Adrenal gland (tissue), 12 donors: Measurements from ENCODE around the gene RPP40. TPM values are rescaled to one million over a fixed set of nuclear protein-coding genes. Genes with fewer than 3 reads are reported as not detected.

ENCODE experiments used
- DNase-seq, 7 donors: peaks; one replicate each; pipeline ENCODE4 v3.0.0-alpha.2; 2019 to 2020
- H3K27ac ChIP-seq, 5 donors: fragments of 200-600 bp; sonication (generic) in 4 of 5; 1 replicate in 3 of 5; 2 replicates in 2 of 5; pipeline versions ENCODE4 v1.5.1 to v1.8.0; 2016 to 2020; ENCODE audit warnings: mild to moderate bottlenecking in 1 of 5
- H3K27me3 ChIP-seq: fragments of 200-600 bp; 2 replicates; pipeline ENCODE4 v1.8.0; 2021
- H3K36me3 ChIP-seq, 2 donors: fragments of 200-600 bp; replicated peaks in 1 of 2; 1 replicate in 1 of 2; 2 replicates in 1 of 2; pipeline versions ENCODE4 v1.5.1 to v1.8.0; 2018 to 2022
- H3K4me1 ChIP-seq, 2 donors: fragments of 200-600 bp; replicated peaks in 1 of 2; 1 replicate in 1 of 2; 2 replicates in 1 of 2; pipeline versions ENCODE4 v1.5.1 to v1.8.0; 2018 to 2021
- H3K4me3 ChIP-seq, 4 donors: fragments of 200-600 bp; sonication (generic) in 3 of 4; one replicate each; pipeline ENCODE4 v1.5.1; 2016 to 2018
- H3K9me3 ChIP-seq, 3 donors: fragments of 200-600 bp; sonication (generic) in 1 of 3; replicated peaks in 1 of 3; 1 replicate in 2 of 3; 2 replicates in 1 of 3; pipeline versions ENCODE4 v1.5.1 to v1.8.0; 2016 to 2021
- CTCF ChIP-seq, 6 experiments: fragments of 450-650 bp in 4 of 6; fragments of 200-600 bp in 2 of 6; sonication (generic) in 1 of 6; IDR thresholded peaks; 1 replicate in 5 of 6; 2 replicates in 1 of 6; pipeline versions ENCODE4 v1.5.1 to v1.8.0; 2016 to 2021; ENCODE audit warnings: antibody characterized with exemption in 6 of 6, mild to moderate bottlenecking in 2 of 6, moderate library complexity in 1 of 6
- POLR2A ChIP-seq, 2 donors: fragments of 450-650 bp; IDR thresholded peaks; one replicate each; pipeline ENCODE4 v1.6.1; 2017; ENCODE audit warnings: antibody characterized with exemption in 2 of 2, mild to moderate bottlenecking in 2 of 2, moderate library complexity in 1 of 2
- WGBS, 4 donors: extraction: QIAGEN DNeasy Blood & Tissue Kit in 2 of 4; methylation state at CpG; one replicate each; pipeline versions ENCODE4 v1.1.5 to v1.1.7; 2013 to 2017; 5-methylcytosine and 5-hydroxymethylcytosine counted together
- intact Hi-C, 2 donors: fragments of 100-400 bp; cut with DNase I; formaldehyde crosslinking; loops; one replicate each; pipeline versions ENCODE4 v1.14.1 to v1.15.0; 2022 to 2023
- polyA plus RNA-seq, 3 donors: library from polyadenylated mRNA; stranded (reverse); fragments of 200-250 nt in 2 of 3; fragments of 350-450 nt in 1 of 3; fragmentation: Illumina TruSeq in 1 of 3; extraction: RNeasy Lipid Tissue Mini Kit (QIAGEN cat#74804) in 1 of 3; gene quantifications; one replicate each; pipeline ENCODE4 v1.2.3, GENCODE V29; 2013 to 2014
- total RNA-seq, 9 donors: library from RNA; depleted of rRNA in 4 of 9; stranded (reverse); fragments of >200 nt in 4 of 9; fragments of 120-200 nt in 1 of 9; fragmentation: NEBNext Ultra II Directional in 1 of 9; extraction: Animal tissue kit (Norgen Biotek cat#: 25700) in 1 of 9; gene quantifications; one replicate each; pipeline versions ENCODE4 v1.1.0 to v1.2.4, GENCODE V29; 2013 to 2023
- donor health status: healthy with polysubstance abuse.
- donor health status: Bipolar disorder and iron deficiency.
- donor health status: DM: yes; HTN: yes; CAD: no.
- donor health status: DM: no; HTN: no; CAD: no.
- donor health status: DM: no; HTN: no; CAD: no.
- donor health status: DM: yes; HTN: yes; CAD: no.

Gene RPP40
- total and polyA plus RNA-seq, 12 donors = 5.2 to 38.8 (median 15.6) TPM

DNA sequence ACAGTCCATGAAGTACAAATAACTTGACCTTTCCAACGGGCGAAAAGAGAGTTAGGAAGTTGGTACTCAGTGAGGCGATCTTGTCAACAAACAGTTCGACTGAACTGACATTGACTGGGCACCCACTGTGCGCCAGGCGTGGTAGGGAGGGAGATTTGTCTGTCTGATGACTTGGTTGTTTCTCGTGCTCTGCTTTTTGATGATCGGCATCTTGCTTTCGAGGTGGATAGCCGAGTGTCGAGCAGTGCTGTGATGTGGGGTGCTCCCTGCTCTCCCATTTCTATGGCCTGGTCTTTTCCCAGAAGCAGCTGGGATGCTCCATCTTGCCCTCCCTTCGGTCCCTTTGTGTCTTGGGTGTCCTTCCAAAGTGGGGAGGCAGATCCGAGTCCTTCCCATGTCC lies 30.4 kb downstream of the RPP40 start:
- no peaks in the 10 kb centered on the region for H3K36me3 ChIP-seq
- no peak overlapping the region for H3K4me3 ChIP-seq
- no peaks in the 10 kb centered on the region for H3K27me3 ChIP-seq
- WGBS, 4 donors = 86 to 92% (median 91%) methylated on average over 13 of the region's 13 CpGs
- no peak for TF ChIP-seq CTCF (IDR thresholded peaks at IDR 0.05)
- no peak for TF ChIP-seq POLR2A (IDR thresholded peaks at IDR 0.05)
- no peaks in the 10 kb centered on the region for H3K4me1 ChIP-seq
- no peaks in the 10 kb centered on the region for H3K9me3 ChIP-seq
- intact Hi-C loops = no loop called here
- DNase-seq = no peak
- no peak overlapping the region for H3K27ac ChIP-seq

DNA sequence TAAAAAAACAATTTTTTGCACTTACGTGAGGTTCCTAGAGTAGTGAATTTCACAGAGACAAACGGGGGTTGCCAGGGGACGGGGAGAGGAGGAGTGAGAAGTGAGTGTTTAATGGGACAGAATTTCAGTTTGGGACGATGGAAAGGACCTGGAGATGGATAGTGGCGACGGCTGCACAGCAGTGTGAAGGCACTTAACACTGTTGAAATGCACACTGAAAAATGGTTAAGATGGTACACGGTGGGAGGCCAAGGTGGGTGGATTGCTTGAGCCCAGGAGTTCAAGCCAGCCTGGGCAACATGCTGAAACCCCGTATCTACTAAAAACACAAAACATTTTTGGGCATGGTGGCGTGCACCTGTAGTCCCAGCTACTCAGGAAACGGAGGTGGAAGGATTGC lies 31.4 kb downstream of the RPP40 start:
- TF ChIP-seq POLR2A (IDR thresholded peaks at IDR 0.05) = no peak
- TF ChIP-seq CTCF (IDR thresholded peaks at IDR 0.05) = no peak
- no peak for DNase-seq
- no peak overlapping the region for H3K27ac ChIP-seq
- H3K9me3 ChIP-seq = no peaks in the 10 kb centered on the region
- intact Hi-C loops = no loop called here
- no peaks in the 10 kb centered on the region for H3K4me1 ChIP-seq
- H3K4me3 ChIP-seq = no peak overlapping the region
- WGBS, 4 donors = 81 to 87% (median 84%) methylated on average over 10 of the region's 10 CpGs
- H3K36me3 ChIP-seq = no peaks in the 10 kb centered on the region
- no peaks in the 10 kb centered on the region for H3K27me3 ChIP-seq

GRCh38 chr6:4971851-4972250 lies 32.0 kb downstream of the RPP40 start:
- no peaks in the 10 kb centered on the region for H3K4me1 ChIP-seq
- intact Hi-C loops = no loop called here
- DNase-seq = no peak
- H3K27me3 ChIP-seq = no peaks in the 10 kb centered on the region
- no peaks in the 10 kb centered on the region for H3K9me3 ChIP-seq
- WGBS, 4 donors = 87 to 92% (median 89%) methylated on average over 7 of the region's 7 CpGs
- H3K36me3 ChIP-seq = no peaks in the 10 kb centered on the region
- no peak overlapping the region for H3K4me3 ChIP-seq
- H3K27ac ChIP-seq = no peak overlapping the region
- TF ChIP-seq CTCF (IDR thresholded peaks at IDR 0.05) = no peak

GRCh38 chr6:4970739-4971395 lies 33.0 kb downstream of the RPP40 start:
- no peaks in the 10 kb centered on the region for H3K27me3 ChIP-seq
- TF ChIP-seq POLR2A (IDR thresholded peaks at IDR 0.05) (no peak), CTCF (IDR thresholded peaks at IDR 0.05) (no peak)
- WGBS, 4 donors = 73 to 82% (median 78%) methylated on average over 9 of the region's 9 CpGs
- H3K36me3 ChIP-seq = no peaks in the 10 kb centered on the region
- DNase-seq = no peak
- H3K4me3 ChIP-seq = no peak overlapping the region
- H3K9me3 ChIP-seq = no peaks in the 10 kb centered on the region
- H3K27ac ChIP-seq = no peak overlapping the region
- no peaks in the 10 kb centered on the region for H3K4me1 ChIP-seq
- intact Hi-C loops = no loop called here
